ENCODE measurements around the gene CHST8. TPM values are rescaled to one million over a fixed set of nuclear protein-coding genes. Genes with fewer than 3 reads are reported as not detected.
"Not testable (repeated sequence)": the region's sequence is repeated elsewhere in the genome, so short reads cannot be mapped to it uniquely, and the experiment has no call there.

CHST8 gene
- total RNA-seq, 1 experiment from 2014 or later: not detected

DNA sequence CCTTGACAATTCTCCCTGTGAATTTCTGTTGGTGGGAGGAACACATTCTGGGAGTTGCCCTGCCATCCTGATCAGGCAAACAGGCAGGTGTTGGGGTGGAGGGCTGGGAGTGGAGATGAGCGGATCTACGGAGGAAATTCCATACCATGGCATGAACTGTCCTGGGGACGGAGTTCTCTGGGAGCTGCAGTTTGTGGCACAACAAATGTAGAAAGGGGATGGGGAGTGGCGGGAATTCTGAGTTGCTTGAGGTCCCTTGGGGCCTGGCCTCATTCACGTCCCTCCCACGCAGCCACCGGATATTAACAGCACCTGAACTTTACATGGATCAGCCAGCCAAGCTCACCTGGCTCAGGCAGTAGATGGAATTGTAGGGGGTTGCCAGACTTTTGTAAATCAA lies 70.0 kb downstream of the CHST8 start:
- BruUV-seq (replicated peaks): no TSS peak
- Histone ChIP-seq H3K9me2 (ENCODE audit: insufficient read depth) (no peaks in the 10 kb centered on the region), H3K79me2 (ENCODE audit: low read depth) (no peaks in the 10 kb centered on the region), H3F3A (ENCODE audit: insufficient read depth, low read depth) (no peaks in the 10 kb centered on the region), H3K27ac (no peak overlapping the region), H2AFZ (no peak overlapping the region), H4K20me1 (ENCODE audit: insufficient read depth) (no peaks in the 10 kb centered on the region), H3K4me1 (replicated peaks; ENCODE audit: insufficient read depth) (no peaks in the 10 kb centered on the region), H3K9me3 (ENCODE audit: insufficient read depth, low read depth) (no peaks in the 10 kb centered on the region), H3K4me2 (no peak overlapping the region), H3K4me3 (no peak overlapping the region), H3K27me3 (ENCODE audit: insufficient read depth, low read depth) (peaks cover 92% of the 10 kb centered on the region), H3K36me3 (ENCODE audit: low read depth) (no peaks in the 10 kb centered on the region)
- no peak for DNase-seq
- intact Hi-C loops (cut with micrococcal nuclease; ENCODE audit: unreplicated experiment): no loop called here
- POLR2A ChIA-PET (ENCODE audit: unreplicated experiment): no interaction called here
- TF ChIP-seq EZH2 (IDR thresholded peaks at IDR 0.05; ENCODE audit: low read depth): no peak
- TF ChIP-seq, protein P1, sequence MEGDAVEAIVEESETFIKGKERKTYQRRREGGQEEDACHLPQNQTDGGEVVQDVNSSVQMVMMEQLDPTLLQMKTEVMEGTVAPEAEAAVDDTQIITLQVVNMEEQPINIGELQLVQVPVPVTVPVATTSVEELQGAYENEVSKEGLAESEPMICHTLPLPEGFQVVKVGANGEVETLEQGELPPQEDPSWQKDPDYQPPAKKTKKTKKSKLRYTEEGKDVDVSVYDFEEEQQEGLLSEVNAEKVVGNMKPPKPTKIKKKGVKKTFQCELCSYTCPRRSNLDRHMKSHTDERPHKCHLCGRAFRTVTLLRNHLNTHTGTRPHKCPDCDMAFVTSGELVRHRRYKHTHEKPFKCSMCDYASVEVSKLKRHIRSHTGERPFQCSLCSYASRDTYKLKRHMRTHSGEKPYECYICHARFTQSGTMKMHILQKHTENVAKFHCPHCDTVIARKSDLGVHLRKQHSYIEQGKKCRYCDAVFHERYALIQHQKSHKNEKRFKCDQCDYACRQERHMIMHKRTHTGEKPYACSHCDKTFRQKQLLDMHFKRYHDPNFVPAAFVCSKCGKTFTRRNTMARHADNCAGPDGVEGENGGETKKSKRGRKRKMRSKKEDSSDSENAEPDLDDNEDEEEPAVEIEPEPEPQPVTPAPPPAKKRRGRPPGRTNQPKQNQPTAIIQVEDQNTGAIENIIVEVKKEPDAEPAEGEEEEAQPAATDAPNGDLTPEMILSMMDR (conservative IDR thresholded peaks at IDR 0.05): no peak
- CTCF ChIA-PET: no interaction called here

DNA sequence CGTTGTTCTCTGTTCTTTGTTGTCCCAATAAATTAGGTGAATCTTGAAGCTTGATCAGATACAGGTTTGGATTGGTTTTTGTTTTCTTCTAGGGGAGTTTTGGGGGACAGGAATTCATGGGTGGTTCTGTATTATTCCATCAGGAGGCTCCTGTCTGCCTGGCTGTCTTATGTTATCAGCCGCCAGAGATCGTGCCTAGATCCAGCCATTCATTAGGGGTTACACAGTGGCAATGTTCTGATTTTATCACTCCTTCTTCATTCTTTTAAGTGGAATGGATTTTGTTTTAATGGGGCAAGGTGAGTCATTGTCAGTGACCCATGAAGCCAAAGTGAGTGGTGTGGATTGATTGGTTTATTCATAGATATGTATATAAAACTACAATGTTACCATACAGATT lies 71.9 kb downstream of the CHST8 start:
- intact Hi-C loops (cut with micrococcal nuclease; ENCODE audit: unreplicated experiment): no loop called here
- no peaks in the 10 kb centered on the region for H3K9me3 ChIP-seq (ENCODE audit: insufficient read depth, low read depth)
- H4K20me1 ChIP-seq (ENCODE audit: insufficient read depth): no peaks in the 10 kb centered on the region
- no peaks in the 10 kb centered on the region for H3K79me2 ChIP-seq (ENCODE audit: low read depth)
- DNase-seq: no peak
- no peak overlapping the region for H2AFZ ChIP-seq
- POLR2A ChIA-PET (ENCODE audit: unreplicated experiment): no interaction called here
- BruUV-seq (replicated peaks): no TSS peak
- no peak for TF ChIP-seq EZH2 (IDR thresholded peaks at IDR 0.05; ENCODE audit: low read depth)
- TF ChIP-seq, protein P1 (conservative IDR thresholded peaks at IDR 0.05): no peak
- H3K4me2 ChIP-seq: no peak overlapping the region
- peaks cover 92% of the 10 kb centered on the region for H3K27me3 ChIP-seq (ENCODE audit: insufficient read depth, low read depth)
- no peak overlapping the region for H3K4me3 ChIP-seq
- H3K4me1 ChIP-seq (replicated peaks; ENCODE audit: insufficient read depth): no peaks in the 10 kb centered on the region
- CTCF ChIA-PET: no interaction called here
- no peaks in the 10 kb centered on the region for H3K9me2 ChIP-seq (ENCODE audit: insufficient read depth)
- no peaks in the 10 kb centered on the region for H3K36me3 ChIP-seq (ENCODE audit: low read depth)
- H3K27ac ChIP-seq: no peak overlapping the region
- no peaks in the 10 kb centered on the region for H3F3A ChIP-seq (ENCODE audit: insufficient read depth, low read depth)

DNA sequence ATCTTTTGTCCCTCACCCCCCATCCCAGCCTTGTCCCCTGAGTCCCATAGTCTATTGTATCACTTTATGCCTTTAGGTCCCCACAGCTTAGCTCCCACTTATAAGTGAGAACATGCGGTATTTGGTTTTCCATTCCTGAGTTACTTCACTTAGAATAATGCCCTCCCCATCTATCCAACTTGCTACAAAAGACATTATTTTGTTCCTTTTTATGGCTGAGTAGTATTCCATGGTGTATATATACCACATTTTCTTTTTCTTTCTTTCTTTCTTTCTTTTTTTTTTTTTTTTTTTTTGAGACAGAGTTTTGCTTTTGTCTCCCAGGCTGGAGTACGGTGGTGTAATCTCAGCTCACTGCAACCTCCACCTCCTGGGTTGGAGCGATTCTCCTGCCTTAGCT lies 73.8 kb downstream of the CHST8 start:
- H4K20me1 ChIP-seq (ENCODE audit: insufficient read depth); H3K4me2 ChIP-seq; intact Hi-C loops (cut with micrococcal nuclease; ENCODE audit: unreplicated experiment); BruUV-seq (replicated peaks); H3K9me3 ChIP-seq (ENCODE audit: insufficient read depth, low read depth); H2AFZ ChIP-seq; H3K9me2 ChIP-seq (ENCODE audit: insufficient read depth); H3K27ac ChIP-seq; H3K4me1 ChIP-seq (replicated peaks; ENCODE audit: insufficient read depth); H3K4me3 ChIP-seq; H3K79me2 ChIP-seq (ENCODE audit: low read depth); H3K36me3 ChIP-seq (ENCODE audit: low read depth); DNase-seq; H3F3A ChIP-seq (ENCODE audit: insufficient read depth, low read depth): not testable (repeated sequence)
- CTCF ChIA-PET: interaction anchor here (0.7 kb wide), 2 partner anchors 267 to 806 kb away, joined by 4 to 10 read pairs; no protein-coding TSS in a partner anchor
- H3K27me3 ChIP-seq (ENCODE audit: insufficient read depth, low read depth): peaks cover 92% of the 10 kb centered on the region
- POLR2A ChIA-PET (ENCODE audit: unreplicated experiment): interaction anchor here (0.6 kb wide), 1 partner anchor 1261 kb away, joined by 5 read pairs; no protein-coding TSS in a partner anchor

DNA sequence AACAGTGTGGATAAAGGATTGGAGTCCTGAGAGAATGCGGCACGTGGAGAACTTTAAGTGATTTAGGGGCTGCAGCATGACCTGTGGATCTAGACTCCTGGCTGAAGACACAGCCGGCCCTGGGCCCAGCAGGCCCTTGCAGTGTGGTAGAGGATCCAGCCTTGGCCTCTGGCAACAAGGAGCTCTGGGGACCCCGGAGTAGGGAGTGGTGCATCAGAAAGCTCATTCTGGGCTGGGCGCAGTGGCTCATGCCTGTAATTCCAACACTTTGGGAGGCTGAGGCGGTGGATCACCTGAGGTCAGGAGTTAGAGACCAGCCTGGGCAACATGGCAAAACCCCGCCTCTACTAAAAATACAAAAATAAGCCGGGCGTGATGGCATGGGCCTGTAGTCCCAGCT lies 76.0 kb downstream of the CHST8 start:
- no peak for DNase-seq
- H2AFZ ChIP-seq: no peak overlapping the region
- no peaks in the 10 kb centered on the region for H4K20me1 ChIP-seq (ENCODE audit: insufficient read depth)
- H3K9me3 ChIP-seq (ENCODE audit: insufficient read depth, low read depth): no peaks in the 10 kb centered on the region
- H3K4me3 ChIP-seq: no peak overlapping the region
- no peaks in the 10 kb centered on the region for H3K9me2 ChIP-seq (ENCODE audit: insufficient read depth)
- ChIA-PET CTCF (no interaction called here), POLR2A (ENCODE audit: unreplicated experiment) (no interaction called here)
- no peak overlapping the region for H3K27ac ChIP-seq
- intact Hi-C loops (cut with micrococcal nuclease; ENCODE audit: unreplicated experiment): no loop called here
- H3F3A ChIP-seq (ENCODE audit: insufficient read depth, low read depth): no peaks in the 10 kb centered on the region
- H3K27me3 ChIP-seq (ENCODE audit: insufficient read depth, low read depth): peaks cover 92% of the 10 kb centered on the region
- no peaks in the 10 kb centered on the region for H3K79me2 ChIP-seq (ENCODE audit: low read depth)
- no peaks in the 10 kb centered on the region for H3K4me1 ChIP-seq (replicated peaks; ENCODE audit: insufficient read depth)
- TF ChIP-seq EZH2 (IDR thresholded peaks at IDR 0.05; ENCODE audit: low read depth): no peak
- TF ChIP-seq, protein P1 (conservative IDR thresholded peaks at IDR 0.05): no peak
- H3K36me3 ChIP-seq (ENCODE audit: low read depth): no peaks in the 10 kb centered on the region
- BruUV-seq (replicated peaks): no TSS peak
- H3K4me2 ChIP-seq: no peak overlapping the region
